ENCODE data around the gene PRMT7. TPM values are rescaled to one million over a fixed set of nuclear protein-coding genes. Genes with fewer than 3 reads are reported as not detected.

PRMT7 gene
- total RNA-seq, 2 experiments from 2014 or later: 80.4 to 85.1 TPM

DNA sequence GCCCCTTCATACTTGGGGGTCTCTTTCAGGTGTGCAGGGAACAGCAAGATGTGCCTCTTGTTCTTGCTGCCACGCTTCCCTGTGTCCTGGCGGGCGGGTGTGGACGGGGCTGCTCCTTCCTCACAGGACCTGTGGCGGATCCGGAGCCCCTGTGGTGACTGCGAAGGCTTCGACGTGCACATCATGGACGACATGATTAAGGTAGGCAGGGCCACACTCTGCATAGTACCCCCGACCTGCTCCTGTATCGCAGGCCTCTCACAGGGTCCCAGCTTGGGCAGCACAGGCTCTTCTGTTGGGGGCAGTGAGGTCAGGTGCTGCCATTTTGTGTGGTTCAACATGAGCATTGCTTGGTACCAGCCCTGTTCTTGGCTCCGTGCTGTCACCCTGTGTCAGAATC lies 42.5 kb downstream of the PRMT7 start:
- Histone ChIP-seq H3K4me1 (ENCODE audit: insufficient read depth, low read length, poor library complexity, severe bottlenecking) (peaks cover 8% of the 10 kb centered on the region), H3K27ac (ENCODE audit: low read depth, low read length, poor library complexity, severe bottlenecking) (no peak overlapping the region), H3K9me3 (ENCODE audit: low read length) (no peaks in the 10 kb centered on the region), H3K36me3 (ENCODE audit: insufficient read depth, low read length) (peaks cover 93% of the 10 kb centered on the region), H3K4me2 (ENCODE audit: low read length) (no peak overlapping the region), H4K20me1 (ENCODE audit: insufficient read depth, low read length) (no peaks in the 10 kb centered on the region), H3K9me2 (ENCODE audit: insufficient read depth, low read length) (no peaks in the 10 kb centered on the region), H3K79me2 (ENCODE audit: insufficient read depth, low read depth, low read length) (no peaks in the 10 kb centered on the region), H3K4me3 (ENCODE audit: low read depth, low read length, poor library complexity, severe bottlenecking) (no peak overlapping the region), H2AFZ (ENCODE audit: low read length) (no peak overlapping the region)
- intact Hi-C loops (cut with micrococcal nuclease; ENCODE audit: unreplicated experiment): no loop called here
- POLR2A ChIA-PET: interaction anchor here (1.0 kb wide), 1 partner anchor 22 kb away, joined by 3 read pairs; no protein-coding TSS in a partner anchor
- no peak for TF ChIP-seq EZH2phosphoT487 (IDR thresholded peaks at IDR 0.05; ENCODE audit: borderline replicate concordance, low read depth, low read length)
- TF ChIP-seq, protein P1, sequence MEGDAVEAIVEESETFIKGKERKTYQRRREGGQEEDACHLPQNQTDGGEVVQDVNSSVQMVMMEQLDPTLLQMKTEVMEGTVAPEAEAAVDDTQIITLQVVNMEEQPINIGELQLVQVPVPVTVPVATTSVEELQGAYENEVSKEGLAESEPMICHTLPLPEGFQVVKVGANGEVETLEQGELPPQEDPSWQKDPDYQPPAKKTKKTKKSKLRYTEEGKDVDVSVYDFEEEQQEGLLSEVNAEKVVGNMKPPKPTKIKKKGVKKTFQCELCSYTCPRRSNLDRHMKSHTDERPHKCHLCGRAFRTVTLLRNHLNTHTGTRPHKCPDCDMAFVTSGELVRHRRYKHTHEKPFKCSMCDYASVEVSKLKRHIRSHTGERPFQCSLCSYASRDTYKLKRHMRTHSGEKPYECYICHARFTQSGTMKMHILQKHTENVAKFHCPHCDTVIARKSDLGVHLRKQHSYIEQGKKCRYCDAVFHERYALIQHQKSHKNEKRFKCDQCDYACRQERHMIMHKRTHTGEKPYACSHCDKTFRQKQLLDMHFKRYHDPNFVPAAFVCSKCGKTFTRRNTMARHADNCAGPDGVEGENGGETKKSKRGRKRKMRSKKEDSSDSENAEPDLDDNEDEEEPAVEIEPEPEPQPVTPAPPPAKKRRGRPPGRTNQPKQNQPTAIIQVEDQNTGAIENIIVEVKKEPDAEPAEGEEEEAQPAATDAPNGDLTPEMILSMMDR (conservative IDR thresholded peaks at IDR 0.05; ENCODE audit: low read length): no peak
- no peak for DNase-seq (ENCODE audit: low spot score)
- BruUV-seq (replicated peaks): no TSS peak
- CTCF ChIA-PET (ENCODE audit: unreplicated experiment): no interaction called here

DNA sequence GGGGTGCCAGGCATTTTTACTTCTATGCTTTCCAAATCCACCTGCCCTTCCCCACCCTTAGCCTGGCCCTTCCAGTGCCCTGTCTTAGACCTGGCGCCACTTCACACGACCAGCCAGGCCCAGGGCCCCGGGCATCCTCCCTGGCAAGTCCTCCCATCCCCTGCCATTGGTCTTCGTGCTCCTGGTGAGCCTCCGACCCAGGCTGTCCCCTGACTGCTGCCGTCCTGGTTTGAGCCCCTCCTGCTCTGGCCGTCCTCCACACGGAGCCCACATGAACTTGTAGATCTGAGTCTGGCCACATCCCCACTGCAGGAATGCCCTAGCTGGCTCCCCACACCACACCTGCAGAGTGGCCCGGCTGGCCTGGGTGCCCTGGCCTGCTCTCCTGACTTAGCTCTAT lies 44.0 kb downstream of the PRMT7 start:
- H3K79me2 ChIP-seq (ENCODE audit: insufficient read depth, low read depth, low read length): no peaks in the 10 kb centered on the region
- DNase-seq (ENCODE audit: low spot score): no peak
- ChIA-PET POLR2A (no interaction called here), CTCF (ENCODE audit: unreplicated experiment) (no interaction called here)
- no TSS peak for BruUV-seq (replicated peaks)
- H3K4me1 ChIP-seq (ENCODE audit: insufficient read depth, low read length, poor library complexity, severe bottlenecking): peaks cover 8% of the 10 kb centered on the region
- intact Hi-C loops (cut with micrococcal nuclease; ENCODE audit: unreplicated experiment): no loop called here
- no peak overlapping the region for H3K27ac ChIP-seq (ENCODE audit: low read depth, low read length, poor library complexity, severe bottlenecking)
- no peaks in the 10 kb centered on the region for H4K20me1 ChIP-seq (ENCODE audit: insufficient read depth, low read length)
- peaks cover 90% of the 10 kb centered on the region for H3K36me3 ChIP-seq (ENCODE audit: insufficient read depth, low read length)
- no peaks in the 10 kb centered on the region for H3K9me2 ChIP-seq (ENCODE audit: insufficient read depth, low read length)
- no peak overlapping the region for H3K4me3 ChIP-seq (ENCODE audit: low read depth, low read length, poor library complexity, severe bottlenecking)
- H3K9me3 ChIP-seq (ENCODE audit: low read length): no peaks in the 10 kb centered on the region
- TF ChIP-seq, protein P1 (conservative IDR thresholded peaks at IDR 0.05; ENCODE audit: low read length): no peak
- H2AFZ ChIP-seq (ENCODE audit: low read length): no peak overlapping the region
- H3K4me2 ChIP-seq (ENCODE audit: low read length): no peak overlapping the region

DNA sequence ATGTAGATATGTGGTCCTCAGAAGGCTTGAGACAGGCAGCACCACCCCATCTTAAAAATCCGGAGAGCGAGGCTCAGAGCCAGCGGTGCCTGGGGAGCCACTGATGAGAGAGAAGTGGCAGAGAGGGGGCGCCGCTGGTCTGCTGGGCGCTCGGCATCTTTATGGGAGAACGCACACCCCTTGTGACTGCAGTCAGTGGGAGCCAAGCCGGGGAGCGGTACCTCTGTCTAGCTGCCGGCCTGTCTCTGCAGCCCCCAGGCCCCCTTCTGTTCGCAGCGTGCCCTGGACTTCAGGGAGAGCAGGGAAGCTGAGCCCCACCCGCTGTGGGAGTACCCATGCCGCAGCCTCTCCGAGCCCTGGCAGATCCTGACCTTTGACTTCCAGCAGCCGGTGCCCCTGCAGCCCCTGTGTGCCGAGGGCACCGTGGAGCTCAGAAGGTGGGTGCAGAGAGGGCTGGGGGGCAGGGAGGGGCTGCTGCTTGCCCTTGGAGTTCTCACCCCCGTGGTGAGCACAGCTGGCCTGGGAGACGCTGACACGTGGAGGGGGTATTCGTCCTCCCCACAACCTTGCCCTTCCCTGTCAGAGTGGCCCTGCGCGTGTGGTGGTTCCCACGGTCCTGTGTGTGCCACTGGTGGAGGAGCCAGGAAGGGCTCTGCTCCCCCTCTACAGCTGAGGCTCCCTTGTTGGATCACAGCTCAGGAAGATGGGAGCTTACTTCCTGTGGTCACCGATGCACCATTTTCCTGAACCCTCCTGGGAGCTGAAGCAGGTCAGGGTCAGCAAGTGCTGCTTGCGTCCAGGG lies 44.8 kb downstream of the PRMT7 start:
- no peak overlapping the region for H3K4me3 ChIP-seq (ENCODE audit: low read depth, low read length, poor library complexity, severe bottlenecking)
- H3K9me3 ChIP-seq (ENCODE audit: low read length): no peaks in the 10 kb centered on the region
- no peak for DNase-seq (ENCODE audit: low spot score)
- POLR2A ChIA-PET: interaction anchor here (0.5 kb wide), 1 partner anchor 32 kb away, joined by 3 read pairs; no protein-coding TSS in a partner anchor
- no peaks in the 10 kb centered on the region for H3K79me2 ChIP-seq (ENCODE audit: insufficient read depth, low read depth, low read length)
- H3K27ac ChIP-seq (ENCODE audit: low read depth, low read length, poor library complexity, severe bottlenecking): no peak overlapping the region
- H2AFZ ChIP-seq (ENCODE audit: low read length): no peak overlapping the region
- no TSS peak for BruUV-seq (replicated peaks)
- no peaks in the 10 kb centered on the region for H4K20me1 ChIP-seq (ENCODE audit: insufficient read depth, low read length)
- CTCF ChIA-PET (ENCODE audit: unreplicated experiment): no interaction called here
- TF ChIP-seq EZH2phosphoT487 (IDR thresholded peaks at IDR 0.05; ENCODE audit: borderline replicate concordance, low read depth, low read length): no peak
- TF ChIP-seq, protein P1 (conservative IDR thresholded peaks at IDR 0.05; ENCODE audit: low read length): peak; percentile 46; the same call in 1 of the 2 replicates
- H3K4me1 ChIP-seq (ENCODE audit: insufficient read depth, low read length, poor library complexity, severe bottlenecking): peaks cover 8% of the 10 kb centered on the region
- H3K9me2 ChIP-seq (ENCODE audit: insufficient read depth, low read length): no peaks in the 10 kb centered on the region
- no peak overlapping the region for H3K4me2 ChIP-seq (ENCODE audit: low read length)
- intact Hi-C loops (cut with micrococcal nuclease; ENCODE audit: unreplicated experiment): no loop called here
- H3K36me3 ChIP-seq (ENCODE audit: insufficient read depth, low read length): peaks cover 88% of the 10 kb centered on the region

Measured in OCI-LY7 (cell line).